ENCODE measurements around the gene OR6K3. TPM values are rescaled to one million over a fixed set of nuclear protein-coding genes. Genes with fewer than 3 reads are reported as not detected.
"Not testable (repeated sequence)": the region's sequence is repeated elsewhere in the genome, so short reads cannot be mapped to it uniquely, and the experiment has no call there.

Gene OR6K3
- total RNA-seq, 6 experiments from 2014 or later = not detected

GRCh38 chr1:158694596-158694995 is 25.9 kb downstream of the OR6K3 start:
- H3K36me3 Mint-ChIP-seq (ENCODE audit: low read depth) = no peaks in the 10 kb centered on the region
- no peak for DNase-seq
- H3K4me3 Mint-ChIP-seq = no peak overlapping the region
- H3K4me1 Mint-ChIP-seq (ENCODE audit: low read depth) = no peaks in the 10 kb centered on the region
- H3K27ac Mint-ChIP-seq = no peak overlapping the region
- H3K9me3 Mint-ChIP-seq = peaks cover 19% of the 10 kb centered on the region
- no peaks in the 10 kb centered on the region for H3K27me3 Mint-ChIP-seq (ENCODE audit: insufficient read depth)
- TF ChIP-seq CTCF (IDR thresholded peaks at IDR 0.05) = no peak

- no peak for TF ChIP-seq CTCF (IDR thresholded peaks at IDR 0.05)
- Mint-ChIP-seq H3K4me1 (ENCODE audit: low read depth) (no peaks in the 10 kb centered on the region), H3K27ac (no peak overlapping the region), H3K4me3 (no peak overlapping the region), H3K36me3 (ENCODE audit: low read depth) (no peaks in the 10 kb centered on the region), H3K27me3 (ENCODE audit: insufficient read depth) (no peaks in the 10 kb centered on the region), H3K9me3 (peaks cover 23% of the 10 kb centered on the region)
- no peak for DNase-seq
Measured at GRCh38 chr1:158692356-158692755, 28.2 kb downstream of the OR6K3 start.

- DNase-seq = no peak
- Mint-ChIP-seq H3K27me3 (ENCODE audit: insufficient read depth) (no peaks in the 10 kb centered on the region), H3K36me3 (ENCODE audit: low read depth) (no peaks in the 10 kb centered on the region), H3K27ac (no peak overlapping the region), H3K4me3 (no peak overlapping the region), H3K9me3 (peaks cover 23% of the 10 kb centered on the region), H3K4me1 (ENCODE audit: low read depth) (no peaks in the 10 kb centered on the region)
- no peak for TF ChIP-seq CTCF (IDR thresholded peaks at IDR 0.05)
Measured at GRCh38 chr1:158691907-158692306, 28.6 kb downstream of the OR6K3 start.

GRCh38 chr1:158691149-158691548 is 29.4 kb downstream of the OR6K3 start:
- H3K4me3 Mint-ChIP-seq; H3K4me1 Mint-ChIP-seq (ENCODE audit: low read depth); DNase-seq; H3K36me3 Mint-ChIP-seq (ENCODE audit: low read depth); H3K27me3 Mint-ChIP-seq (ENCODE audit: insufficient read depth); H3K27ac Mint-ChIP-seq: not testable (repeated sequence)
- H3K9me3 Mint-ChIP-seq = peaks cover 23% of the 10 kb centered on the region

- no peak overlapping the region for H3K4me3 Mint-ChIP-seq
Measured at GRCh38 chr1:158689875-158690274, 30.6 kb downstream of the OR6K3 start.

GRCh38 chr1:158689110-158689509 is 31.4 kb downstream of the OR6K3 start:
- no peak for TF ChIP-seq CTCF (IDR thresholded peaks at IDR 0.05)
- Mint-ChIP-seq H3K27me3 (ENCODE audit: insufficient read depth) (no peaks in the 10 kb centered on the region), H3K36me3 (ENCODE audit: low read depth) (no peaks in the 10 kb centered on the region), H3K4me3 (no peak overlapping the region), H3K27ac (no peak overlapping the region), H3K9me3 (peaks cover 14% of the 10 kb centered on the region), H3K4me1 (ENCODE audit: low read depth) (no peaks in the 10 kb centered on the region)
- DNase-seq = no peak

More at GRCh38 chr1:158689875-158690274, 30.6 kb downstream of the OR6K3 start:
- DNase-seq = no peak
- no peaks in the 10 kb centered on the region for H3K27me3 Mint-ChIP-seq (ENCODE audit: insufficient read depth)
- no peaks in the 10 kb centered on the region for H3K4me1 Mint-ChIP-seq (ENCODE audit: low read depth)
- H3K27ac Mint-ChIP-seq = no peak overlapping the region
- TF ChIP-seq CTCF (IDR thresholded peaks at IDR 0.05) = no peak
- H3K36me3 Mint-ChIP-seq (ENCODE audit: low read depth) = no peaks in the 10 kb centered on the region
- peaks cover 13% of the 10 kb centered on the region for H3K9me3 Mint-ChIP-seq

GRCh38 chr1:158688343-158688742 is 32.2 kb downstream of the OR6K3 start:
- not testable (repeated sequence) for H3K4me3 Mint-ChIP-seq; H3K27me3 Mint-ChIP-seq (ENCODE audit: insufficient read depth)
- H3K9me3 Mint-ChIP-seq = peaks cover 14% of the 10 kb centered on the region

More at GRCh38 chr1:158688343-158688742, 32.2 kb downstream of the OR6K3 start:
- not testable (repeated sequence) for DNase-seq; H3K27ac Mint-ChIP-seq; H3K36me3 Mint-ChIP-seq (ENCODE audit: low read depth); H3K4me1 Mint-ChIP-seq (ENCODE audit: low read depth)

All from HFFc6 (cell line).